Omental fat pad (tissue), 4 donors: ENCODE data around the gene RAB11FIP4. TPM values are rescaled to one million over a fixed set of nuclear protein-coding genes. Genes with fewer than 3 reads are reported as not detected.

Source experiments
- ATAC-seq: fragments of 150-250 bp; one replicate; pipeline ENCODE4 v1.9.1; 2016; ENCODE audit warnings: mild to moderate bottlenecking, moderate library complexity; ENCODE audit not compliant: low FRiP score
- DNase-seq: peaks from one replicate; pipeline ENCODE4 v3.0.0-alpha.2; 2019; ENCODE audit warnings: low spot score
- CTCF ChIP-seq, 3 donors: fragments of 450-650 bp; IDR thresholded peaks; one replicate each; pipeline ENCODE4 v1.5.1; 2016 to 2017; ENCODE audit warnings: antibody characterized with exemption in 3 of 3, mild to moderate bottlenecking in 3 of 3, moderate library complexity in 2 of 3
- total RNA-seq, 4 donors: library from RNA; depleted of rRNA; stranded (reverse); fragments of >200 nt; gene quantifications; one replicate each; pipeline ENCODE4 v1.1.0, GENCODE V29; 2016

Gene RAB11FIP4
- total RNA-seq, 4 donors from 2014 or later, result 2.8 to 12.0 (median 5.7) TPM

GRCh38 chr17:31366088-31366487 lies 25.4 kb upstream of the RAB11FIP4 start:
- TF ChIP-seq CTCF (IDR thresholded peaks at IDR 0.05), result no peak
- DNase-seq (no peak), ATAC-seq (no peak)

GRCh38 chr17:31369266-31369665 lies 22.2 kb upstream of the RAB11FIP4 start:
- TF ChIP-seq CTCF (IDR thresholded peaks at IDR 0.05), result no peak
- DNase-seq (no peak), ATAC-seq (no peak)

- ATAC-seq (no peak), DNase-seq (no peak)
- TF ChIP-seq CTCF (IDR thresholded peaks at IDR 0.05), result no peak
These were observed 19.9 kb upstream of the RAB11FIP4 start for GRCh38 chr17:31371511-31372097.

- TF ChIP-seq CTCF (IDR thresholded peaks at IDR 0.05), result no peak
- DNase-seq, result no peak
- no peak for ATAC-seq
These were observed 18.1 kb upstream of the RAB11FIP4 start for GRCh38 chr17:31373150-31374093.

- no peak for DNase-seq
- no peak for ATAC-seq
These were observed 17.4 kb upstream of the RAB11FIP4 start for GRCh38 chr17:31374094-31374447.

GRCh38 chr17:31374503-31374902 lies 17.0 kb upstream of the RAB11FIP4 start:
- DNase-seq (no peak), ATAC-seq (no peak)
- no peak for TF ChIP-seq CTCF (IDR thresholded peaks at IDR 0.05)

More at GRCh38 chr17:31374094-31374447, 17.4 kb upstream of the RAB11FIP4 start:
- TF ChIP-seq CTCF (IDR thresholded peaks at IDR 0.05), result no peak
